ENCODE data around the gene HOXA4. TPM values are rescaled to one million over a fixed set of nuclear protein-coding genes. Genes with fewer than 3 reads are reported as not detected.

Gene HOXA4
- total RNA-seq, 2 experiments from 2014 or later = 0.15 TPM; not detected in 1

- DNase-seq = no peak
- peaks cover 3% of the 10 kb centered on the region for H3K36me3 Mint-ChIP-seq (ENCODE audit: low read depth)
- peaks cover 84% of the 10 kb centered on the region for H3K27me3 Mint-ChIP-seq
- POLR2A ChIA-PET = interaction anchor here (1.1 kb wide), 1 partner anchor 13 kb away, joined by 3 read pairs; no protein-coding TSS in a partner anchor
- H3K4me3 Mint-ChIP-seq = no peak overlapping the region
- no peak overlapping the region for H3K27ac Mint-ChIP-seq
- peaks cover 2% of the 10 kb centered on the region for H3K9me3 Mint-ChIP-seq
- CTCF ChIA-PET = interaction anchor here (0.6 to 1.8 kb wide), 2 partner anchors 69 to 76 kb away, joined by 3 to 6 read pairs; no protein-coding TSS in a partner anchor
- peaks cover 15% of the 10 kb centered on the region for H3K4me1 Mint-ChIP-seq
Measured at GRCh38 chr7:27091941-27092818, 38.4 kb downstream of the HOXA4 start.

GRCh38 chr7:27091105-27091504, 39.5 kb downstream of the HOXA4 start:
- Mint-ChIP-seq H3K27ac (no peak overlapping the region), H3K36me3 (ENCODE audit: low read depth) (peaks cover 3% of the 10 kb centered on the region), H3K27me3 (peaks cover 83% of the 10 kb centered on the region), H3K4me1 (peaks cover 13% of the 10 kb centered on the region), H3K9me3 (peaks cover 2% of the 10 kb centered on the region), H3K4me3 (no peak overlapping the region)
- ChIA-PET POLR2A (interaction anchor here (1.2 kb wide), 1 partner anchor 61 kb away, joined by 3 read pairs; the partner anchor contains the start of gene HOXA3), CTCF (interaction anchor here (1.8 kb wide), 1 partner anchor 70 kb away, joined by 6 read pairs; no protein-coding TSS in a partner anchor)
- no peak for DNase-seq

- Mint-ChIP-seq H3K9me3 (peaks cover 2% of the 10 kb centered on the region), H3K4me3 (no peak overlapping the region), H3K4me1 (peaks cover 2% of the 10 kb centered on the region), H3K36me3 (ENCODE audit: low read depth) (peaks cover 3% of the 10 kb centered on the region), H3K27ac (no peak overlapping the region), H3K27me3 (peaks cover 72% of the 10 kb centered on the region)
- DNase-seq = no peak
- ChIA-PET CTCF (no interaction called here), POLR2A (no interaction called here)
Measured at GRCh38 chr7:27088002-27088922, 42.3 kb downstream of the HOXA4 start.

GRCh38 chr7:27083646-27084045, 46.9 kb downstream of the HOXA4 start:
- H3K4me1 Mint-ChIP-seq = peaks cover 8% of the 10 kb centered on the region
- H3K9me3 Mint-ChIP-seq = peaks cover 2% of the 10 kb centered on the region
- no peak overlapping the region for H3K4me3 Mint-ChIP-seq
- H3K36me3 Mint-ChIP-seq (ENCODE audit: low read depth) = peaks cover 3% of the 10 kb centered on the region
- DNase-seq = no peak
- POLR2A ChIA-PET = interaction anchor here (1.2 kb wide), 1 partner anchor 32 kb away, joined by 3 read pairs; no protein-coding TSS in a partner anchor
- CTCF ChIA-PET = no interaction called here
- peaks cover 28% of the 10 kb centered on the region for H3K27me3 Mint-ChIP-seq
- H3K27ac Mint-ChIP-seq = no peak overlapping the region

- Mint-ChIP-seq H3K4me1 (peaks cover 6% of the 10 kb centered on the region), H3K27ac (no peak overlapping the region), H3K9me3 (no peaks in the 10 kb centered on the region), H3K4me3 (no peak overlapping the region), H3K27me3 (peaks cover 16% of the 10 kb centered on the region), H3K36me3 (ENCODE audit: low read depth) (no peaks in the 10 kb centered on the region)
- ChIA-PET POLR2A (no interaction called here), CTCF (no interaction called here)
- no peak for DNase-seq
Measured at GRCh38 chr7:27082171-27082570, 48.4 kb downstream of the HOXA4 start.

- POLR2A ChIA-PET = no interaction called here
- H3K27ac Mint-ChIP-seq = no peak overlapping the region
Measured at GRCh38 chr7:27080844-27081436, 49.6 kb downstream of the HOXA4 start.

GRCh38 chr7:27079234-27079975, 51.2 kb downstream of the HOXA4 start:
- POLR2A ChIA-PET = no interaction called here
- no peaks in the 10 kb centered on the region for H3K36me3 Mint-ChIP-seq (ENCODE audit: low read depth)
- H3K4me1 Mint-ChIP-seq = peaks cover 6% of the 10 kb centered on the region
- H3K9me3 Mint-ChIP-seq = no peaks in the 10 kb centered on the region
- no peak for DNase-seq
- peaks cover 10% of the 10 kb centered on the region for H3K27me3 Mint-ChIP-seq
- no peak overlapping the region for H3K4me3 Mint-ChIP-seq
- CTCF ChIA-PET = no interaction called here
- no peak overlapping the region for H3K27ac Mint-ChIP-seq

More at GRCh38 chr7:27080844-27081436, 49.6 kb downstream of the HOXA4 start:
- Mint-ChIP-seq H3K4me1 (peaks cover 6% of the 10 kb centered on the region), H3K4me3 (no peak overlapping the region), H3K27me3 (peaks cover 13% of the 10 kb centered on the region), H3K36me3 (ENCODE audit: low read depth) (no peaks in the 10 kb centered on the region), H3K9me3 (no peaks in the 10 kb centered on the region)
- no peak for DNase-seq
- CTCF ChIA-PET = interaction anchor here (1.0 kb wide), 1 partner anchor 9 kb away, joined by 3 read pairs; no protein-coding TSS in a partner anchor

- ChIA-PET CTCF (no interaction called here), POLR2A (no interaction called here)
- no peak for DNase-seq
- Mint-ChIP-seq H3K4me1 (peaks cover 6% of the 10 kb centered on the region), H3K4me3 (no peak overlapping the region), H3K27ac (no peak overlapping the region), H3K27me3 (peaks cover 4% of the 10 kb centered on the region), H3K36me3 (ENCODE audit: low read depth) (no peaks in the 10 kb centered on the region), H3K9me3 (no peaks in the 10 kb centered on the region)
Measured at GRCh38 chr7:27078616-27079233, 51.8 kb downstream of the HOXA4 start.

Other genes starting within 250 kb of the HOXA4 start
- gene HOXA1, start 34.8 kb downstream of the HOXA4 start, total RNA-seq = under 1 TPM; 0.70 to 0.86 TPM
- gene HOXA2, start 28.1 kb downstream of the HOXA4 start, total RNA-seq = not detected
- gene HOXA5, start 12.9 kb upstream of the HOXA4 start, total RNA-seq = not detected
- not detected for gene HOXA6, start 17.0 kb upstream of the HOXA4 start, total RNA-seq
- not detected for gene HOXA3, start 21.8 kb upstream of the HOXA4 start, total RNA-seq
- not detected for gene HOXA7, start 25.9 kb upstream of the HOXA4 start, total RNA-seq
- not detected for gene HOXA9, start 34.8 kb upstream of the HOXA4 start, total RNA-seq
- not detected for gene HOXA10, start 43.6 kb upstream of the HOXA4 start, total RNA-seq
- gene HOXA11, start 54.5 kb upstream of the HOXA4 start, total RNA-seq = not detected
- gene HOXA13, start 69.3 kb upstream of the HOXA4 start, total RNA-seq = not detected
- gene EVX1, start 112.0 kb upstream of the HOXA4 start, total RNA-seq = not detected

All from activated CD4-positive, alpha-beta memory T cell treated with anti-CD3 and anti-CD28 coated beads, Interleukin-2, amount 10 ng/mL, durations not matched to agents 7 days and 5 days (primary cell).